Mesenchymal stem cell (in vitro differentiated cells and primary cell): Measurements from ENCODE around the gene SNRPA1.

ENCODE experiments used
- DNase-seq: peaks from one replicate; pipeline ENCODE4 v3.0.0-alpha.2; 2013
- H2AFZ ChIP-seq: one replicate; pipeline ENCODE4 v1.6.1; 2013; ENCODE audit warnings: low read depth, mild to moderate bottlenecking, control low read depth, inconsistent platforms, low read length, moderate library complexity
- H2AK5ac ChIP-seq: 2 replicates; pipeline ENCODE4 v1.6.1; 2013; ENCODE audit warnings: low read length, moderate library complexity, mild to moderate bottlenecking, inconsistent platforms; ENCODE audit not compliant: severe bottlenecking
- H2BK120ac ChIP-seq: one replicate; pipeline ENCODE4 v1.6.1; 2013; ENCODE audit warnings: low read depth, mild to moderate bottlenecking, inconsistent platforms, low read length, moderate library complexity
- H2BK12ac ChIP-seq, 2 experiments: one replicate each; pipeline ENCODE4 v1.6.1; 2013; ENCODE audit warnings: inconsistent platforms in 2 of 2, low read length in 2 of 2, mild to moderate bottlenecking in 2 of 2, moderate library complexity in 2 of 2, control low read depth in 1 of 2
- H2BK15ac ChIP-seq: one replicate; pipeline ENCODE4 v1.6.1; 2013; ENCODE audit warnings: mild to moderate bottlenecking, low read depth, inconsistent platforms; ENCODE audit not compliant: poor library complexity, severe bottlenecking
- H2BK5ac ChIP-seq: 2 replicates; pipeline ENCODE4 v1.6.1; 2013; ENCODE audit warnings: low read depth, mild to moderate bottlenecking, low read length, control low read depth, inconsistent platforms; ENCODE audit not compliant: poor library complexity, severe bottlenecking
- H3K14ac ChIP-seq, 2 experiments: one replicate each; pipeline ENCODE4 v1.6.1; 2013; ENCODE audit warnings: inconsistent platforms in 2 of 2, low read length in 2 of 2, control low read depth in 1 of 2, mild to moderate bottlenecking in 1 of 2, moderate library complexity in 1 of 2
- H3K18ac ChIP-seq, 2 experiments: one replicate each; pipeline ENCODE4 v1.6.1; 2013; ENCODE audit warnings: inconsistent platforms in 2 of 2, low read length in 2 of 2, control low read depth in 1 of 2, low read depth in 1 of 2, mild to moderate bottlenecking in 1 of 2
- H3K23ac ChIP-seq, 2 experiments: one replicate each; pipeline ENCODE4 v1.6.1; 2013; ENCODE audit warnings: inconsistent platforms in 2 of 2, low read length in 2 of 2, mild to moderate bottlenecking in 2 of 2, moderate library complexity in 2 of 2, control low read depth in 1 of 2
- H3K27ac ChIP-seq: 2 replicates; pipeline ENCODE4 v1.5.1; 2013; ENCODE audit warnings: mild to moderate bottlenecking, moderate library complexity, low read length, control low read depth, inconsistent platforms; ENCODE audit not compliant: poor library complexity, severe bottlenecking
- H3K27me3 ChIP-seq, 2 experiments: 2 replicates each; pipeline versions ENCODE4 v1.6.1 to v1.7.0; 2013; ENCODE audit warnings: low read length in 2 of 2, mild to moderate bottlenecking in 2 of 2, moderate library complexity in 2 of 2, control low read depth in 1 of 2, inconsistent platforms in 1 of 2; ENCODE audit not compliant: control insufficient read depth in 1 of 2, insufficient read depth in 1 of 2
- H3K36me3 ChIP-seq, 2 experiments: 2 replicates each; pipeline versions ENCODE4 v1.6.1 to v1.7.0; 2013; ENCODE audit warnings: low read length in 2 of 2, control low read depth in 1 of 2, inconsistent platforms in 1 of 2, low read depth in 1 of 2, mild to moderate bottlenecking in 1 of 2; ENCODE audit not compliant: insufficient read depth in 2 of 2, control insufficient read depth in 1 of 2
- H3K4ac ChIP-seq, 2 experiments: one replicate each; pipeline ENCODE4 v1.6.1; 2013; ENCODE audit warnings: inconsistent platforms in 2 of 2, low read length in 2 of 2, mild to moderate bottlenecking in 2 of 2, moderate library complexity in 2 of 2, control low read depth in 1 of 2, low read depth in 1 of 2
- H3K4me1 ChIP-seq: 2 replicates; pipeline ENCODE4 v1.6.1; 2013; ENCODE audit warnings: low read depth, low read length, control low read depth; ENCODE audit not compliant: control insufficient read depth, insufficient read depth
- H3K4me2 ChIP-seq: 2 replicates; pipeline ENCODE4 v1.6.1; 2013; ENCODE audit warnings: low read length, mild to moderate bottlenecking, inconsistent platforms; ENCODE audit not compliant: poor library complexity, severe bottlenecking
- H3K4me3 ChIP-seq, 2 experiments: 2 replicates each; pipeline versions ENCODE4 v1.5.1 to v1.7.0; 2013; ENCODE audit warnings: low read length in 2 of 2, mild to moderate bottlenecking in 2 of 2, control low read depth in 1 of 2, low read depth in 1 of 2; ENCODE audit not compliant: insufficient read depth in 1 of 2
- H3K79me1 ChIP-seq: replicated peaks from 2 replicates; pipeline ENCODE4 v1.6.1; 2013; ENCODE audit warnings: mild to moderate bottlenecking, control low read depth, low read length, inconsistent platforms; ENCODE audit not compliant: poor library complexity, severe bottlenecking
- H3K9ac ChIP-seq: 2 replicates; pipeline ENCODE4 v1.7.0; 2013; ENCODE audit warnings: mild to moderate bottlenecking, low read length, moderate library complexity
- H3K9me3 ChIP-seq: 2 replicates; pipeline ENCODE4 v1.7.0; 2013; ENCODE audit warnings: mild to moderate bottlenecking, low read length; ENCODE audit not compliant: control insufficient read depth
- H4K8ac ChIP-seq: one replicate; pipeline ENCODE4 v1.6.1; 2013; ENCODE audit warnings: inconsistent platforms, mild to moderate bottlenecking, low read length, moderate library complexity
- H4K91ac ChIP-seq: one replicate; pipeline ENCODE4 v1.6.1; 2013; ENCODE audit warnings: mild to moderate bottlenecking, low read length, inconsistent platforms
- WGBS: methylation state at CpG from one replicate; pipeline ENCODE4 v1.1.7; 2013; ENCODE audit warnings: mixed read lengths; 5-methylcytosine and 5-hydroxymethylcytosine counted together

Gene SNRPA1

GRCh38 chr15:101317336-101317872, 22.4 kb upstream of the SNRPA1 start:
- no peak overlapping the region for H2BK15ac ChIP-seq
- no peak overlapping the region for H3K9ac ChIP-seq
- no peaks in the 10 kb centered on the region for H3K9me3 ChIP-seq
- no peaks in the 10 kb centered on the region for H3K36me3 ChIP-seq
- no peak overlapping the region for H2BK12ac ChIP-seq
- H3K4me2 ChIP-seq: no peak overlapping the region
- no peak overlapping the region for H4K8ac ChIP-seq
- H3K4me3 ChIP-seq: no peak overlapping the region
- 84% methylated on average over 6 of the region's 6 CpGs for WGBS
- H2BK5ac ChIP-seq: no peak overlapping the region
- no peaks in the 10 kb centered on the region for H3K79me1 ChIP-seq
- H3K23ac ChIP-seq: no peak overlapping the region
- no peak overlapping the region for H2AK5ac ChIP-seq
- DNase-seq: no peak
- H3K4me1 ChIP-seq: no peaks in the 10 kb centered on the region
- no peak overlapping the region for H2BK120ac ChIP-seq
- no peak overlapping the region for H3K14ac ChIP-seq
- no peak overlapping the region for H3K27ac ChIP-seq
- H3K4ac ChIP-seq: no peak overlapping the region
- H2AFZ ChIP-seq: no peak overlapping the region
- H3K27me3 ChIP-seq: peaks cover 21 to 33% of the 10 kb centered on the region in 2 experiments
- H3K18ac ChIP-seq: no peak overlapping the region
- no peak overlapping the region for H4K91ac ChIP-seq

- no peak overlapping the region for H3K4ac ChIP-seq
- H3K36me3 ChIP-seq: no peaks in the 10 kb centered on the region
- no peak overlapping the region for H2BK15ac ChIP-seq
- H4K8ac ChIP-seq: no peak overlapping the region
- H2BK5ac ChIP-seq: no peak overlapping the region
- no peak overlapping the region for H2BK120ac ChIP-seq
- no peak overlapping the region for H3K4me2 ChIP-seq
- H2AK5ac ChIP-seq: no peak overlapping the region
- H3K9me3 ChIP-seq: no peaks in the 10 kb centered on the region
- no peak overlapping the region for H3K4me3 ChIP-seq
- H2BK12ac ChIP-seq: no peak overlapping the region
- no peak overlapping the region for H3K27ac ChIP-seq
- no peak overlapping the region for H3K14ac ChIP-seq
- no peak overlapping the region for H3K9ac ChIP-seq
- peaks cover 20 to 26% of the 10 kb centered on the region in 2 experiments for H3K27me3 ChIP-seq
- H3K23ac ChIP-seq: no peak overlapping the region
- H3K18ac ChIP-seq: no peak overlapping the region
- H3K79me1 ChIP-seq: no peaks in the 10 kb centered on the region
- WGBS: 71% methylated on average over 5 of the region's 5 CpGs
- no peak overlapping the region for H2AFZ ChIP-seq
- no peak for DNase-seq
- no peak overlapping the region for H4K91ac ChIP-seq
- no peaks in the 10 kb centered on the region for H3K4me1 ChIP-seq
Measured at GRCh38 chr15:101316529-101316928, 21.5 kb upstream of the SNRPA1 start.

GRCh38 chr15:101315736-101316135, 20.7 kb upstream of the SNRPA1 start:
- H3K27ac ChIP-seq: no peak overlapping the region
- H2AFZ ChIP-seq: no peak overlapping the region
- H3K23ac ChIP-seq: no peak overlapping the region
- H3K4ac ChIP-seq: no peak overlapping the region
- H2AK5ac ChIP-seq: no peak overlapping the region
- H3K4me2 ChIP-seq: no peak overlapping the region
- no peaks in the 10 kb centered on the region for H3K36me3 ChIP-seq
- no peak overlapping the region for H2BK15ac ChIP-seq
- H2BK5ac ChIP-seq: no peak overlapping the region
- DNase-seq: no peak
- no peak overlapping the region for H2BK12ac ChIP-seq
- H3K4me3 ChIP-seq: no peak overlapping the region
- no peak overlapping the region for H3K9ac ChIP-seq
- peaks cover 12 to 18% of the 10 kb centered on the region in 2 experiments for H3K27me3 ChIP-seq
- H4K8ac ChIP-seq: no peak overlapping the region
- no peaks in the 10 kb centered on the region for H3K79me1 ChIP-seq
- H3K9me3 ChIP-seq: no peaks in the 10 kb centered on the region
- no peak overlapping the region for H2BK120ac ChIP-seq
- WGBS: 91% methylated on average over 9 of the region's 10 CpGs
- no peak overlapping the region for H3K14ac ChIP-seq
- no peaks in the 10 kb centered on the region for H3K4me1 ChIP-seq
- peak overlapping the region; percentile 56 for H4K91ac ChIP-seq
- H3K18ac ChIP-seq: no peak overlapping the region

- WGBS: 87% methylated on average over 19 of the region's 19 CpGs
- no peaks in the 10 kb centered on the region for H3K4me1 ChIP-seq
Measured at GRCh38 chr15:101314336-101315125, 19.5 kb upstream of the SNRPA1 start.

More at GRCh38 chr15:101314336-101315125, 19.5 kb upstream of the SNRPA1 start:
- Histone ChIP-seq H3K27me3 (peaks cover 6 to 15% of the 10 kb centered on the region in 2 experiments), H3K36me3 (no peaks in the 10 kb centered on the region), H2BK120ac (no peak overlapping the region), H2AFZ (no peak overlapping the region), H3K4ac (no peak overlapping the region), H2BK15ac (no peak overlapping the region), H4K91ac (no peak overlapping the region), H3K27ac (no peak overlapping the region), H3K18ac (no peak overlapping the region), H3K9ac (no peak overlapping the region), H3K4me3 (no peak overlapping the region), H3K9me3 (no peaks in the 10 kb centered on the region), H2BK5ac (no peak overlapping the region), H3K79me1 (no peaks in the 10 kb centered on the region), H2AK5ac (no peak overlapping the region), H3K23ac (no peak overlapping the region), H3K14ac (no peak overlapping the region), H2BK12ac (no peak overlapping the region), H3K4me2 (no peak overlapping the region), H4K8ac (no peak overlapping the region)
- no peak for DNase-seq
